Measurements from ENCODE around the gene ABR.

ABR gene

DNA sequence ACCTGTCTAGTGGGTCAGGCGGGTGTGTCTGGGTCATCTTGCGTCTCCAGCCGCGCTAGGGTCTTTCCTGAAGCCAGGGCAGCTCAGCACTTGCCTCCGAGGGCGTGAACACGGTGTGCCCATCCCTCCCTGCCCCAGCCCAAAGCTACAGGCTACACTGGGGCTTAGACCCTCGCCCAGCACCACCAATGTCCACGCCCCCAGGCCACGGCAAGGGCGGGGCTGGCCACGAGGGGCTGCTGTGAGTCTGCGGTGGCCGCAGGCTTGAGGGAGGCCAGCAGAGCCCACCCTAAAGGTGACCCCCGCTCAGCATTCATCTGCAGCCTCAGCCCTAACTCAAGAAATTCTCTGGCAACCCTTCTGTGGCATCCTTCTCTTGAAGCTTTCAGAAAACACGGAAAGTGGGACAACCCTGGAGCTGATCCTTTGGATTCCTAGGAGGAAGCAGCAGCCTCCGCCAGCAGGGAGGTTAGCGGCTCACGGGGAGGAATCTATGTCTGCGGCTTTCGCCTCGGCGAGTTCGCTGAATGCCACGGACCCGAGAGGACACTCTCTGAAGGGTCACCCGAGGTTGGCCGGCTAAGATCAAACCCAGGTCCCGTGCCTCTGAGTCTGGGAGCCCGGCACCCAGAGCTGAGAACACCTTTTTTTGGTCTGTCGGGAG, 141.2 kb downstream of the ABR start:
- FAIRE-seq (no peak), DNase-seq (ENCODE audit: insufficient read length, low spot score) (no peak)
- TF ChIP-seq POLR2A (IDR thresholded peaks at IDR 0.05; ENCODE audit: low read depth, low read length) (no peak), TAF1 (IDR thresholded peaks at IDR 0.05; ENCODE audit: low read depth, low read length) (no peak), POLR2AphosphoS5 (IDR thresholded peaks at IDR 0.05; ENCODE audit: low read depth, low read length) (no peak), POU2F2 (IDR thresholded peaks at IDR 0.05; ENCODE audit: low read depth, low read length) (no peak), SPI1 (IDR thresholded peaks at IDR 0.05; ENCODE audit: low read depth, low read length) (no peak), PAX5 (IDR thresholded peaks at IDR 0.05; ENCODE audit: insufficient read depth, low read length, severe bottlenecking) (no peak)

DNA sequence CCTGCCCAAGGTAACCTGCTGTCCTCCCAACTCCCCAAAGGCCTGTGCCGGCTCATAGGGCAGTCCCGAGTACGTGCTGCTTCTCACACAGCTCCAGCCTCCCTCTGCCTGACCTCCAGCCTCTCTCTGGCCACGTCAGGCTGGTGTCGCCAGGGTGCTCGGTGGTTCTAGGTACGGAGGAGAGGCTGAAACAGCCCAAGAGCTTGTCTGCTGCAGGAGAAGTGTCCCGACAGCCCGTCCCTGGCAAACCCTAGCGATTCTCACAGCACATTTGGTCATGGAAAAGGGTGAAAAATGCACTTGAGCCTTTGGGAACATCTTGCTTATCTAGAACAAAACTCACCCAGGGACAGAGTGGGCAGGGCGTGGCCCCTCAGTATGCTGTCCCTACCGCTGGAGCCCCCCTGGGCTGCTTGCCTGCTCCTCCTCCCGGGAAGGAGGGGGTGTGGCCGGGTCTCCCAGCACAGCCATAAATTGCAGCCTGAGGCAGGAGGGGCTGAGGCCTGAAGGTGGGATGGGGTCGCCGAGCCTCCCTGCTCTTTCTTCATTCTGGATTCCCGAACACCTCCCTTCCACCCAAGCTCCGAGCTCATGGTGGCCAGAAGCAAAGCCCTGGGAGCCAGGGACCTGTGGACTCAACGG, 142.4 kb downstream of the ABR start:
- no peak for DNase-seq (ENCODE audit: insufficient read length, low spot score)
- no peak for FAIRE-seq
- TF ChIP-seq POU2F2 (IDR thresholded peaks at IDR 0.05; ENCODE audit: low read depth, low read length) (no peak), POLR2A (IDR thresholded peaks at IDR 0.05; ENCODE audit: low read depth, low read length) (no peak), TAF1 (IDR thresholded peaks at IDR 0.05; ENCODE audit: low read depth, low read length) (no peak), PAX5 (IDR thresholded peaks at IDR 0.05; ENCODE audit: insufficient read depth, low read length, severe bottlenecking) (no peak), POLR2AphosphoS5 (IDR thresholded peaks at IDR 0.05; ENCODE audit: low read depth, low read length) (no peak), SPI1 (IDR thresholded peaks at IDR 0.05; ENCODE audit: low read depth, low read length) (no peak)

DNA sequence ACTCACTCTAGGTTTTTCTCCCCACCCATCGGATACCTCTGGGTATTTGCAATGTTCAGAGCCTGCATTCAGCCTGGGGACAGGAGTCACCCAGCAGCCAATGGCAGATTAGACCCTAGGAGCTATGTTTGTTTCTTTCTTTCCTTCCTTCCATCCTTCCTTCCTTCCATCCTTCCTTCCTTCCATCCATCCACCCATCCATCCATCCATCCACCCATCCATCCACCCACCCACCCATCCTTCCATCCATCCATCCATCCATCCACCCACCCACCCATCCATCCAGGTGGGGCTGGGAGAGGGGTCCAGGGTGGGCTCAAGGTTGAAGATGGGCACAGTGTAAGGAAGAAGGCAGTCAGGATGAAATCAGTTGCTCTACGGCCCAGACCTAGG, 142.9 kb downstream of the ABR start:
- DNase-seq (ENCODE audit: insufficient read length, low spot score) (no peak), FAIRE-seq (no peak)
- TF ChIP-seq POLR2A (IDR thresholded peaks at IDR 0.05; ENCODE audit: low read depth, low read length) (no peak), POLR2AphosphoS5 (IDR thresholded peaks at IDR 0.05; ENCODE audit: low read depth, low read length) (no peak), TAF1 (IDR thresholded peaks at IDR 0.05; ENCODE audit: low read depth, low read length) (no peak), SPI1 (IDR thresholded peaks at IDR 0.05; ENCODE audit: low read depth, low read length) (no peak), PAX5 (IDR thresholded peaks at IDR 0.05; ENCODE audit: insufficient read depth, low read length, severe bottlenecking) (no peak), POU2F2 (IDR thresholded peaks at IDR 0.05; ENCODE audit: low read depth, low read length) (no peak)

DNA sequence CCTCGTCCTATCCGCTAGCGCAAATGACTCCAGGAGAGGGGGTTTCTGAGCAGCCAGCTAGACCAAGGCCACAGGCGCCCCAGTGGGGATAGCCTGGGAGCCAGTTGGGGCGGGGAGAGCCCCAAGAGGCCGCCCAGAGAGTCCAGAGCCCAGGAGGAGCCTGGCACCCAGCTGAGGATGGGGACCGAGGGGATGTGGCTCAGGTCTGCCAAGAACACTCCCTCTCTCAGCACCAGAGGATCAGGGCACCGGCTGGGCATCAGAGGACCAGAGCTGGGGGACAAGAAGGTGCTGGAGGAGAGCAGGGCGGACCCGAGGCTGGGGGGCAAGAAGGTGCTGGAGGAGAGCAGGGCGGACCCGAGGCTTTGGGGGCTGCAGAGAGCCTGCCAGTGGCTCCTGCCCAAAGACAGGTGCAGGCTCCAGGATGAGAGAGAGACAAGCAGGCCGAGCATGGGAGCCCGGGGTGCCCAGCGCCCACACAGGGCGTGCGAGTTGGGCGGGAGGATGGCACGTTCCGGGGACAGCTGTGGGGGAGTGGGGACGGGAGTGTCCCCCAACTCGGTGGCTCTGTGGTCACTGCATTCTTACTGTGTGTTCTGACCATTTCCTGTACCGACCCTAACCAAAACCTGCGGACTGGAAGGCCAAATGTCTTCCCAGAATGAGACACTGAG, 143.5 kb downstream of the ABR start:
- FAIRE-seq (no peak), DNase-seq (ENCODE audit: insufficient read length, low spot score) (no peak)
- TF ChIP-seq POU2F2 (IDR thresholded peaks at IDR 0.05; ENCODE audit: low read depth, low read length) = no peak
- no peak for TF ChIP-seq POLR2A (IDR thresholded peaks at IDR 0.05; ENCODE audit: low read depth, low read length)
- no peak for TF ChIP-seq TAF1 (IDR thresholded peaks at IDR 0.05; ENCODE audit: low read depth, low read length)
- no peak for TF ChIP-seq POLR2AphosphoS5 (IDR thresholded peaks at IDR 0.05; ENCODE audit: low read depth, low read length)

DNA sequence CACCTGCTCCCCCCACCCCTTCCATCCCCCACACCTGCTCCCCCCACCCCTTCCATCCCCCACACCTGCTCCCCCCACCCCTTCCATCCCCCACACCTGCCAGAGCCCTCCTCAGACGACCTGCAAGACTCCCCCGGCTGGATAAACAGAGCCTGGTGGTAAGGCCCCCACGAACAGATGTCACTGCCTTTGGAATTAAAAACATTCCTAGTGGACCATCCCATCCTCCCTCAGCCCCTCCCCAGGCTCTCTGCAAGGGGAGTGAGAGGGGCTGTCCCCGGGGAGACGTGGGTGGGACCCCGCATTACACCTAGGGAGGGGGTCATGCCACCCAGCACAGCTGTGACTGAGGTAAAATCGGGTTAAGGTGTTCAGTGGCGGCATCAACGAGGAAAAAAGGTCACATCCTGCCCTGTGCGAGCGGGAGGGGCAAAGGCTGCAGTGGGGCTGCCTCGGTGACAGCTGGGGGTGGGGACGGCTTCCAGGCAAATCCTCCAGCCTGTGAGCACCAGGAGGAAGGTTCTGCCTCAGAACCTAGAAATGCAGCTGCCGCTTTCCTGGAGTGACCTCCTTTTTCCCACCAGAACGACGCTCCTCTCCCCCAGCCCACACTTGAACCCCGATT, 144.1 kb downstream of the ABR start:
- TF ChIP-seq TAF1 (IDR thresholded peaks at IDR 0.05; ENCODE audit: low read depth, low read length) (no peak), POLR2A (IDR thresholded peaks at IDR 0.05; ENCODE audit: low read depth, low read length) (no peak), POU2F2 (IDR thresholded peaks at IDR 0.05; ENCODE audit: low read depth, low read length) (no peak), SPI1 (IDR thresholded peaks at IDR 0.05; ENCODE audit: low read depth, low read length) (no peak), PAX5 (IDR thresholded peaks at IDR 0.05; ENCODE audit: insufficient read depth, low read length, severe bottlenecking) (no peak), POLR2AphosphoS5 (IDR thresholded peaks at IDR 0.05; ENCODE audit: low read depth, low read length) (no peak)
- FAIRE-seq (no peak), DNase-seq (ENCODE audit: insufficient read length, low spot score) (no peak)

DNA sequence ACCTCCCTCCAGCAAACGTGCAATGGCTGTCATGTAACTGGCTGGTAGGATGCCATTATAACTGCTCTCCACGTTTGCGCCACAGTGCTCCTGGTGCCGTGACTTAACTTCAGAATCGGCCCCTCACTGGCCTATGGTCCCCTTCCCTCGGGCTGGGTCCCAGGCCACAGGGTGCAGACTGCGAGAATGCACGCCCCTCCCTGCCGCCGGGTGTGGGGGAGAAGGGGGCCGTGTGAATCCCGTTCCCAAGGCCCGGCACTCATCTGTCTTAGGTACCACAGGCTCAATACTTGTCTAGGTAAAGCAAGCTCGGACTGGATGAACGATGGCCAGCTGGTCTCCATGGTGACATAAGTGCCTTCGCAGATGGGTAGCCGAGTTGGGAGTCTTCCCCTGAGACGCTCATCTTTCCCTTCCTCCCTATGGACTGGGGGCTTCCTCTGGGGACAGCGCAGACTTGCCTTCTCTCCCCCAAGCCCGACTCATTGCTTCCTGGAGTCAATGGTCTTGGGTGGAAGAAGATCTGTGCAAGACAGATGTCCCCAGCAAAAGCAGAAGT, 145.1 kb downstream of the ABR start:
- TF ChIP-seq TAF1 (IDR thresholded peaks at IDR 0.05; ENCODE audit: low read depth, low read length) (no peak), PAX5 (IDR thresholded peaks at IDR 0.05; ENCODE audit: insufficient read depth, low read length, severe bottlenecking) (no peak), POU2F2 (IDR thresholded peaks at IDR 0.05; ENCODE audit: low read depth, low read length) (no peak), POLR2A (IDR thresholded peaks at IDR 0.05; ENCODE audit: low read depth, low read length) (no peak), POLR2AphosphoS5 (IDR thresholded peaks at IDR 0.05; ENCODE audit: low read depth, low read length) (no peak), SPI1 (IDR thresholded peaks at IDR 0.05; ENCODE audit: low read depth, low read length) (no peak)
- DNase-seq (ENCODE audit: insufficient read length, low spot score) (no peak), FAIRE-seq (no peak)

DNA sequence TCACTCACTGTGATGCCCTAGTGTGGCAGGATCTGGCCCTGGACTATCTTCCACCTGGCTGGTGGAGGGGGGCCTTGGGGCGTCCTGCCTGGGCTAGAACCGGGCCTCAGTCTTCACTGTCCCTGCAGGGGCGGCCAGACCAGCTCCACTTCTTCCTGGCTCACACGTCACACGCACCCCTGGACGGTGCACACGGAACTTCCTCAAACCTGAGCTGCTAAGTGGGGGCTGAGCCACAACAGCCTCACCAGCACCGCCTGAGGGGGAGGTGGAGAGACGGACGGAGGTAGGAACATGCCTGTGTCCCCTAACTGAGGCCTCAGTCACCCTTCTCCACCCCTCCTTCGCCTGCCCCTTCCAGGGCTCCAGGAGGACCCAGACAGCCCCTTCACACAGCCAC, 146.3 kb downstream of the ABR start:
- no peak for DNase-seq (ENCODE audit: insufficient read length, low spot score)
- no peak for FAIRE-seq
- TF ChIP-seq POLR2AphosphoS5 (IDR thresholded peaks at IDR 0.05; ENCODE audit: low read depth, low read length) = no peak
- TF ChIP-seq POLR2A (IDR thresholded peaks at IDR 0.05; ENCODE audit: low read depth, low read length) = no peak
- no peak for TF ChIP-seq POU2F2 (IDR thresholded peaks at IDR 0.05; ENCODE audit: low read depth, low read length)
- TF ChIP-seq SPI1 (IDR thresholded peaks at IDR 0.05; ENCODE audit: low read depth, low read length) = no peak
- no peak for TF ChIP-seq PAX5 (IDR thresholded peaks at IDR 0.05; ENCODE audit: insufficient read depth, low read length, severe bottlenecking)
- TF ChIP-seq TAF1 (IDR thresholded peaks at IDR 0.05; ENCODE audit: low read depth, low read length) = no peak

DNA sequence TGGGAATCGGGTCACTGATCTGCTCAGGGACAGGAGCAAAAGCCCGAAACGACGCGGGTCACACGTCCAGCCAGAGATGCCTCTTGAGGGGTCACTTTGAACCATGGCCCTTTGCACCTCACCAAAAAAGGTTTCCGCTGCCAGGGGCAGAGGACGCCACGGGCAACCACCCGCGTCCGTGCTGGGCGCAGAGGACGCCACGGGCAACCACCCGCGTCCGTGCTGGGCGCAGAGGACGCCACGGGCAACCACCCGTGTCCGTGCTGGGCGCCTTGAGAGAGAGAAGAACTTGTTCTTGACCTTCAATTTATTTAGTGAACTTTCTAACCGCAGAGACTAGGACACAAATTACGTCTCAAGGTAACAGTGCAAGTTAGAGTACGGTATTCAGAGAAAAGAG, 147.4 kb downstream of the ABR start:
- FAIRE-seq (no peak), DNase-seq (ENCODE audit: insufficient read length, low spot score) (no peak)
- TF ChIP-seq POU2F2 (IDR thresholded peaks at IDR 0.05; ENCODE audit: low read depth, low read length) (no peak), TAF1 (IDR thresholded peaks at IDR 0.05; ENCODE audit: low read depth, low read length) (no peak), POLR2AphosphoS5 (IDR thresholded peaks at IDR 0.05; ENCODE audit: low read depth, low read length) (no peak), PAX5 (IDR thresholded peaks at IDR 0.05; ENCODE audit: insufficient read depth, low read length, severe bottlenecking) (no peak), POLR2A (IDR thresholded peaks at IDR 0.05; ENCODE audit: low read depth, low read length) (no peak), SPI1 (IDR thresholded peaks at IDR 0.05; ENCODE audit: low read depth, low read length) (no peak)

DNA sequence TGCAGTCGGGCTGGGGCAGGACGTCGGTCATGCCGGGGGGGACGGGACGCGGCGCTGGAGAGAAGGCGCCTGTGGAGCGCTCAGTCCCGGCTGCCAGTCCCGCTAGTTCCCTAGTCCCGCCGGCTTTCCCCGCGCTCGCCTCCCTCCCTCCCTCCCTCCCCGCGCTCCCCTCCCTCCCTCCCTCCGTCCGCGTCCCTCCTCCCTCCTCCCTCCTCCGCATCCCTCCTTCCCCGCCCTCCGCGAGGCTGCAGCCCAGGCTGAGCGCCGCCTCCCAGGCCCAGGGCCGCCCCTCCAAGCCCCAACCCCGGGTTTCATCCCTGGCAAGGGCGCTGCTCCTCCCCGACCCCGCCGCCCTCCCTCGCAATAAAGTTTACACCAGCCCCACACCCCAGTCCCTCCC, 148.1 kb downstream of the ABR start:
- no peak for TF ChIP-seq POU2F2 (IDR thresholded peaks at IDR 0.05; ENCODE audit: low read depth, low read length)
- TF ChIP-seq POLR2AphosphoS5 (IDR thresholded peaks at IDR 0.05; ENCODE audit: low read depth, low read length) = no peak
- no peak for TF ChIP-seq POLR2A (IDR thresholded peaks at IDR 0.05; ENCODE audit: low read depth, low read length)
- TF ChIP-seq TAF1 (IDR thresholded peaks at IDR 0.05; ENCODE audit: low read depth, low read length) = no peak
- TF ChIP-seq SPI1 (IDR thresholded peaks at IDR 0.05; ENCODE audit: low read depth, low read length) = no peak
- no peak for TF ChIP-seq PAX5 (IDR thresholded peaks at IDR 0.05; ENCODE audit: insufficient read depth, low read length, severe bottlenecking)
- no peak for DNase-seq (ENCODE audit: insufficient read length, low spot score)
- no peak for FAIRE-seq

All from GM12891 (cell line).